GM19035 (cell line): Measurements from ENCODE around the gene CNTROB.
"Not testable (repeated sequence)": the region's sequence is repeated elsewhere in the genome, so short reads cannot be mapped to it uniquely, and the experiment has no call there.

ENCODE experiments used
- ATAC-seq: cut with Tn5 transposase; IDR thresholded peaks from one replicate; pipeline ENCODE4 v1.9.1; 2021; ENCODE audit not compliant: unreplicated experiment

The CNTROB gene

DNA sequence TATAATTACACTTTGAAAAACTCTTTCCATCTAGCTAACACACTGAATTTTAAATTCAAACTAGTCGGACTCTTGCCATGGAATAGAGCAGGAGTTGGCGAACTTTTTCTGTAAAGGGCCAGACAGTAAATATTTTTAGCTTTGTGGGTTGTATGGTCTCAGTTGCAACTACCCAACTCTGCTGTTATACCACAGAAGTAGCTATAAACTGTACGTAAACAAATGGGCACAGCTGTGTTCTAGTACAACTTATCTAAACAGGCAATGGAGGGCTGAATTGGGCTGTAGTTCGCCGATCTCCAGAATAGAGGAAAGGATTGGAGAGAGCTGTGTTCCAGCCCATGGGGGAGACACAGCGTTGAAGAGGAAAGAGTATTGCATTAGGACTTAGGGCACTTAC, 8.7 kb downstream of the CNTROB start:
- no peak for ATAC-seq

DNA sequence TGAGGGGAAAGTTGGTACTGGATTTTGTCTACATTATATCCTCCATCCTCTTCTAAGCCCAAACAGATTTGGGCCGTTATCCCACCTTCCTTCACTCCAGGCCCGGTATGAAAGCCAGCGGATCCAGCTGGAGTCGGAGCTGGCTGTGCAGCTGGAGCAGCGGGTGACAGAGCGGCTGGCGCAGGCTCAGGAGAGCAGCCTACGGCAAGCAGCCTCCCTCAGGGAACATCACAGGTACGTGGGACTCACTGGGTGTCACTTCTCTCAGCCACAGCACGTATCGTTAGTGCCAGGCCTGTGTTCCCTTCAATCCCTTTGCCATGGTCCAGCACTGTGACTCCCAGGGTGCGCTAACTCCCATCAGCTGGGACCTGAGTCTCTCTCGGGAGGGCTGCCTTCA, 11.3 kb downstream of the CNTROB start:
- ATAC-seq: no peak

DNA sequence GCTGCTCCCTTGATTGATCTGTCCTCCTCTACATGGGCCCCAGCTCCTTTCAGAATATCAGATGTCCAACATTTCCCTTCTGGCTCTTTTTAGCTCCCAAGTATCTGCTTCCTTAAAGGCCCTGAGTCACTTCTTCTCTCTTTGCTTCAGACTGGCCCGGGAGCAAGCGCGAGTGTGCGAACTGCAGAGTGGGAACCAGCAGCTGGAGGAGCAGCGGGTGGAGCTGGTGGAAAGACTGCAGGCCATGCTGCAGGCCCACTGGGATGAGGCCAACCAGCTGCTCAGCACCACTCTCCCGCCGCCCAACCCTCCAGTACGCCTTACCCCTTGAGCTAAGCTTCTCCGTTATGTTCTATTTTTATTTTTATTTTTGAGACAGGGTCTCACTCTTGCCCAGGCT, 12.3 kb downstream of the CNTROB start:
- ATAC-seq: no peak

DNA sequence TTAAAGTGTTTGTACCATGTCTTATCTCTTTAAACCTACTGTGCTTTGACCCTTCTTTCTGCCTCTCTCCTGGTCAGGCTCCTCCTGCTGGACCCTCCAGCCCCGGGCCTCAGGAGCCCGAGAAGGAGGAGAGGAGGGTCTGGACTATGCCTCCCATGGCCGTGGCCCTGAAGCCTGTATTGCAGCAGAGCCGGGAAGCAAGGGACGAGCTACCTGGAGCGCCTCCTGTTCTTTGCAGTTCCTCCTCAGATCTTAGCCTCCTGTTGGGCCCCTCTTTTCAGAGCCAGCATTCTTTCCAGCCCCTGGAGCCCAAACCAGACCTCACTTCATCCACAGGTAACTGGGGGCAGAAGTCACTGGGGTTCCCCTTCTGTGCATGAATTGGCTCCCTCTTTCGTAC, 13.6 kb downstream of the CNTROB start:
- no peak for ATAC-seq

DNA sequence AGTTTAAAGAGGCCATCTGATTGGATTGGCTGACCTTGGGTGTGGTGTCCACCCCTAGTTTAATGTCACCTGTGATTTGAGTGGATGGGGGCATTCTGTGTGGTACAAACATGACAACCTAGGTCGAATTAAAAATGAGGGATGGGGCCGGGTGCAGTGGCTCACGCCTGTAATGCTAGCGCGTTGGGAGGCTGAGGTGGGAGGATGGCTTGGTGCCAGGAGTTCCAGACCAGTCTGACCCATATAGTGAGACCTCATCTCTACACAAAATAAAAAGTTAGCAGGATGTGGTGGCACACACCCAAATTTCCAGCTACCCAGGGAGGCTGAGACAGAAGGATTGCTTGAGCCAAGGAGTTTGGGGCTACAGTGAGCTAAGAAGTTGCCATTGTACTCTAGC, 14.4 kb downstream of the CNTROB start:
- ATAC-seq: no peak

DNA sequence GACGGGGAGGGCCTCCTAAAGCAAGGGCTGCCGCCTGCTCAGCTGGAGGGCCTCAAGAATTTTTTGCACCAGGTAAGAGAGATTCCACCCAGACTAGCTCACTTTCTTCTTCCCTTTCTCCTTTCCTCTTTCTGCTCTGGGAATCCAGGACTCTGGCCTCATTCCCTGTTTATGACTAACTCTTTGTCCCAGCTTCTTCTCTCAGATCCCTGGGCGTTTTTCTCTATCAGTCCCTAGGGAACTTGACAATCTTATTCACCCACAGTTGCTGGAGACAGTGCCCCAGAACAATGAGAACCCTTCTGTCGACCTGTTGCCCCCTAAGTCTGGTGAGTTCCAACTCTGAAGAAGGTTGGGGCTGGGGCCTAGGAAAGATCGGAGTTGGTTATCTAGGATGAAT, 15.6 kb downstream of the CNTROB start:
- ATAC-seq: no peak

DNA sequence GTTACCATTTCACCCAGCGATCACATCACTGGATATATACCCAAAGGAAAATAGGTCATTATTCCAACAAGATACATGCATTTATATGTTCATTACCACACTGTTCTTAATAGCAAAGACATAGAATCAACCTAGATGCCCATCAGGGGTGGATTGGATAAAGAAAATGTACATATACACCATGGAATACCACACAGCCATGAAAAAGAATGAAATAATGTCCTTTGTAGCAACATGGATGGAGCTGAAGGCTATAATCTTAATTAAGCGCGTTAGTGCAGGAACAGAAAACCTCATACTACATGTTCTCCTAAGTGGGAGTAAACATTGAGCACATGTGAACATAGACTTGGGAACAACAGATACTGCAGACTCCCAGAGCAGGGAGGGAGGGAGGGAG, 18.6 kb downstream of the CNTROB start:
- no peak for ATAC-seq

DNA sequence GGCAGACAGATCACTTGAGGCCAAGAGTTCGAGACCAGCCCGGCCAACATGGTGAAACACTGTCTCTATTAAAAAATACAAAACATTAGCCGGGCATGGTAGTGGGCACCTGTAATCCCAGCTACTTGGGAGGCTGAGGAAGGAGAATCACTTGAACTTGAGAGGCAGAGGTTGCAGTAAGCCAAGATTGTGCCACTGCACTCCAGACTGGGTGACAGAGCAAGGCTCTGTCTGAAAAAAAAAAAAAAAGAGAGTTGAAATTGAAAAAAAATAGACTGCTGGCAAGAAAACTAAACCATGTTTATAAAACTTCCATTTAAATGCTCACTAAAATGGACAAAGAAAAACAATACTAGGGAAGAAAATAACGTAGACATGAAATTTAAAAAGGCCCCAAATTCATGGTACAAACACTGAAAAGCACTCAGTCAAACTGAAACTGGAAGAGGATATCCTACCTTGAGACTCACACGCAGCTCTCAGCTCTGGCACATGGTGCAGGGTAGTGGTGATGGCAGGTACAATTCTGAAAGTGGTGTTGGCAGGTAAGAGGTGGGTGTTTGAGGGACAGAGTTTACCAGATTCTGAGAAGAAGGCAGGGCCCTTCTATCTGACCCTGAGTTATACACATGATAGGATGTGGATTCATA, 19.3 kb downstream of the CNTROB start:
- peak; percentile 55 for ATAC-seq

DNA sequence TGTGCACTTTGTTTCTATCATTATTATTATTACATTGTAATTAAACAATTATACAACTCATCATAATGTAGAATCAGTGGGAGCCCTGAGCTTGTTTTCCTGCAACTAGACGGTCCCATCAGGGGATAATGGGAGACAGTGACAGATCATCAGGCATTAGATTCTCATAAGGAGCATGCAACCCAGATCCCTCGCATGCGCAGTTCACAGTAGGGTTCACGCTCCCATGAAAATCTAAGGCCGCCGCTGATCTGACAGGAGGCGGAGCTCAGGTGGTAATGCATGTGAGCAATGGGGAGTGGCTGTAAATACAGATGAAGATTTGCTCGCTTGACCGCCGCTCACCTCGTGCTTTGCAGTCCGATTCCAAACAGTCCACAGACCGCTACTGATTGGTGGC, 21.3 kb downstream of the CNTROB start:
- not testable (repeated sequence) for ATAC-seq

DNA sequence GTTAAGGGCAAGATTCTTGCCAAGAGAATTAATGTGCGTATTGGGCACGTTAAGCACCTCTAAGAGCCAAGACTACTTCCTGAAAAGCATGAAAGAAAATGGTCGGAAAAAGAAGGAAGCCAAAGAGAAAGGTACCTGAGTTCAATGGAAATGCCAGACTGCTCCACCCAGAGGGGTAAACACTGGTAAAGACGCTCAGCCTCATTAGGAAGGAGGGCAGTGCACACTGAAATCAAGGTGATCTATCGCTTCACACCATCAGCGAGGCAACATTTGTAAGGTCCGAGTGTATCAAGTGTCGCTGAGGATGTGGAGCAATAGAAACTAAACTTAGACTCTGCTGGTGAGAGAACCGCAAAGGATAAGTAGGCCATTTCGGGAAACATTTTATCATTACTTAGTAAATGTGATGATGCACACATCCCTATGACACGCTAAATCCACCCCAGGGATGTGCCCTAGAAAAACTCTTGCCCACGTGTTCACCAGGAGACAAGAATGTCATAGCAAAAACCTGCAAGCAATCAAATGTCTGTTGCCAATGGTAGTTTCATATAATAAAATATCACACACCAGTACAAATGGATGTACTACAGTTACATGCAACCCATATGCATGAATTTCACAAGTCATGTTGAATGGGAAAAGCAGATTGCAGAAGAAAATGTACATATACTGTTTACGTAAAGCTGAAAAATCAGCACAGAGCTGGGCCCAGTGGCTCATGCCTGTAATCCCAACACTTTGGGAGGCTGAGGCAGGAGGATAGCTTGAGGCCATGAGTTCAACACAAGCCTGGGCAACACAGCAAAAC, 23.6 kb downstream of the CNTROB start:
- ATAC-seq: no peak

DNA sequence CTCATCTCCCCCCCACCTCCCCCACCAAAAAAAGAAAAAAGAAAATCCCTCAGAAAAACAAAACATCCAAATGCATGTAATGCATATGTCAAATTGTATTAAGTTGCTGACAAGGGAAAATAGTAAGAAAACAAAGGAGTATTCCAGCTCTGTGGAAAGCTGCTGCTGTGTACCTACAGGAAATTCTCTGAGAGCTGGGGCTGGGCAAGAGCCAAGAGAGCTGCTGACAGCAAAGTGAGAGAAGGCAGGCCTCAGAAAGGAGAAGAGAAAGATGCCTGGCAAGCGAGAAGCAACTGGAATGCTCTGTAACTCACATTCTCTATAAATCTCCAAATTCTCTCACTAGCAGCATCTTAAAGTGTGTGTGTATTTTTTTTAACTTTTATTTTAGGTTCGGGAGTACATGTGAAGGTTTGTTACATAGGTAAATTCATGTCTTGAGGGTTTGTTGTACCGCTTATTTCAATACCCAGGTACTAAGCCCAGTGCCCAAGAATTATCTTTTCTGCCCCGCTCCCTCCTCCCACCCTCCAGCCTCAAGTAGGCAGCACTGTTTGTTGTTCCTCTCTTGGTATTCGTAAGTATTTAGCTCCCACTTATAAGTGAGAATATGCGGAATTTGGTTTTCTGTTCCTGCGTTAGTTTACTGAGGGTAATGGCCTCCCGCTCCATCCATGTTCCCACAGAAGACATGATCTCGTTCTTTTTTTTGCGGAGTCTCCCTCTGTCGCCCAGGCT, 24.4 kb downstream of the CNTROB start:
- no peak for ATAC-seq

DNA sequence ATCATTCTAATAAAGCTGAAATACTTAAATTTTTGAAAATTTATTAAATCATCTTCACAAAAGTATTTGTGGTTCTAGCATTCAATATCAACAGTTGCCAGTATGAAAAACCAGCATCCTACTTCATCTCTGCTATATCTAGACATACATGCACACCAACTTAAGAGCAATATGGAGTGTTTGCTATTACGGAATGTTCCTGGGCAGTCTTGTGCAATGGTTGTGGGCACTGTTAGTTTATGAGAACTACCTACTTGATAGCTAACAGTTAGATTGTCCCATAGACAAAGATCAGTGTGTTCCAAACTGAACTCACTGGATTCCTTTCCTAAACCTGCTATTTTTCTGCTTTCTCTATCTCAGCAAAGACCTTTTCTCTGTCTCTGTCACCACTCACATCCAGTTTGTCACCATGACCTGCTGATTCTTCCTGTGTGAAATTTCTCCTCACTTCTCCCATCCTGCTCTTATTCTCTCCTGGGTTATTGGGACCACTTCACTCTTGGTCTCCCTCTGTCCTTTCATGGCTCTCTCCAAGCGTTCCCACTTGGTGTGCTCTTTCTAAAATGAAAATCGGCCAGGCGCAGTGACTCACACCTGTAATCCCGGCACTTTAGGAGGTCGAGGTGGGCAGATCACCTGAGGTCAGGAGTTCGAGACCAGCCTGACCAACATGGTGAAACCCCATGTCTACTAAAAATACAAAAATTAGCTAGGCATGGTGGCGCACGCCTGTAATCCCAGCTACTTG, 27.7 kb downstream of the CNTROB start:
- ATAC-seq: no peak

DNA sequence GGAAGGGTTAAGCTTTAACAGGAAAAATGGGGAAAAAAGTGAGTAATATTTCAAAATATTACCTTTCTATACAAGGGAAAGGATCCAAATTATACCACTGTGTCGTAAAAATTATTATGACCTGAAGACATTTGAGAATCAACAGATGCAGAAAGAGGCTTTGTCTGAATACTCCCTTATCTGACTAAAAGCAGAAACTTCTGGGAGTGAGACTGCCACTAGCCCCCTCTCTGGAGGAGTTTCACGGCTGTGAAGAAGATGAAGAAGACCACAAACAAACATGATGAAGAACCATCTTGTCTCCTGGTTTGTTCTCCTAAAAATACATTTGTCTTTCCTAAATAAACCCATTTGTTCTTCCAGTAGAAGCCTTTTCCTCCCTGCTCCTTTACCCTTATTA, 29.4 kb downstream of the CNTROB start:
- no peak for ATAC-seq

DNA sequence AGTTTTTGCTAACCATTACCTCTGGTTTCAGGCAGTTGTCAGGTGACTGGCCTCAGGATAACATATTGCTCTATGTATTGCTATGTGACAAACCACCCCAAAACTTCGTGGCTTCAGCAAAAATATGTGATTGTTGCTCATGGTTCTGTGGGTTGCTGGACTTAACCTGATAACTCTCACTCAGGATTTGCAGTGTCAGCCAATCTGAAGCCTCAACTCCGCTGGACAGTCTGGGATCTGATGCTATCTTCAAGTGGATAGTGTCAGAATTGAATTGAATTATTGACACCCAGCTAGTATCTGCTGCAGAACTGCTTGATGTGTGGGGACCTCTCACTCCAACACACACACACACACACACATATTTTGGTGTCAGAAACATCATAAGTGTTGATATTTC, 35.7 kb downstream of the CNTROB start:
- no peak for ATAC-seq

DNA sequence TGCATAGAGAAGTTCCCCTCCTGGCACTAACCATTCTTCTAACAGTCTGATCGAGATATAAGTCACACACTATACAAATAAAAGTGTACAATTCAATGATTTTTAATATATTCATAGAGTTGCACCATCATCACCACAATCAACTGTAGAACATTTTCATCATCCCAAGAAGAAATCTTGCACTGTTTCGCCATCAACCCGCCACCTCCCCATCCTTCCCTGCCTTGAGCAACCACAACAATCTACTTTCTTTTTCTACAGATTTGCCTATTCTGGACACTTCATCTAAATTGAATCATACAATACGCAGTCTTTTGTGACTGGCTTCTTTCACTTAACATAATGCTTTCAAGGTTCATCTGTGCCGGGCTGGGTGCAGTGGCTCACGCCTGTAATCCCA, 37.4 kb downstream of the CNTROB start:
- no peak for ATAC-seq

DNA sequence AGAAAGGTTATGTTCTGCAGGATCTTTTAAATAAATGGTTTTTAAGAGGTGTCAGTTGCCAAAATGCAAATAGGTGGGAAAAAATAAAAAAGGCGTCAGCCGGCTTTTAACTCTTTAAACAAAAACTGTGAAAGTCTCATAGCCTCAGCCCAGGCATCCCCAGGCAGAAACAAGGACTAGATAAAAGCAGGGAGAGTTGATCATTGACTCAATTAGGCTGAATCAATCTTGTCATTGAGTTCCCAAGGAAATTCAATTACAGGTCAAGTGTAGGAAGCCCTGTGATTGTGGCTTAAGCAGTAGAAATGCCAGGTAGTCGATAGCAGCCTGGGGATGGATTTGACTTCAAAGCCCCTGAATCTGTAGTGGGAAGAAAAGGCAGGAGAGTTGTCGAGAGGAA, 39.6 kb downstream of the CNTROB start:
- no peak for ATAC-seq

DNA sequence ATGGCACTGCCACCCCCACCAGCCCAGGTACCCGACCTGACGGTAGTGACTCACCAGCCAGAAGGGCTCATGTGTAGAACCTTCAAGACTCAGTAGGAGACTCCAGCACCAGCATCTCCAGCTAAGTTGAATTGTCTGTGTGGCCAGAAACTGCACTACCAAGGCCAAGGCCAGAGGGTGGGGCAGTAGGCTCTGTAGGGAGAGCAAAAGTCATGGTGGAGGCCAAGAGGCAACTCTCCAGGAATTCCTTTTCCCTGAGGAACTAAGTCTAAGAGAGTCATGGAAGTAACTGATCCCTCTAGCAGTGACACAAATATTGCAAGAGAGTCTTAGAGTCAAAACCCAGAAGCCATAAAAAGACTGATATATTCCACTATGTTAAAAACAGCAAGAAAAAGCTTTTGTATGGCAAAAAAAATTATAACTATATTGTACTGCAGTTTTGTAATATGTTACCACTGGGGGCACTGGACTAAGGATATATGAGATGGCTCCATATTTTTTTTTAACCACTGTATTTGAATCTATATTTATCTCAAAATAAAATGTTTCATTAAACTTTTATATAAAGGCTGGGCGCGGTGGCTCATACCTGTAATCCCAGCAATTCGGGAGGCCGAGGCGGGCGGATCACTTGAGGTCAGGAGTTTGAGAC, 40.3 kb downstream of the CNTROB start:
- no peak for ATAC-seq

DNA sequence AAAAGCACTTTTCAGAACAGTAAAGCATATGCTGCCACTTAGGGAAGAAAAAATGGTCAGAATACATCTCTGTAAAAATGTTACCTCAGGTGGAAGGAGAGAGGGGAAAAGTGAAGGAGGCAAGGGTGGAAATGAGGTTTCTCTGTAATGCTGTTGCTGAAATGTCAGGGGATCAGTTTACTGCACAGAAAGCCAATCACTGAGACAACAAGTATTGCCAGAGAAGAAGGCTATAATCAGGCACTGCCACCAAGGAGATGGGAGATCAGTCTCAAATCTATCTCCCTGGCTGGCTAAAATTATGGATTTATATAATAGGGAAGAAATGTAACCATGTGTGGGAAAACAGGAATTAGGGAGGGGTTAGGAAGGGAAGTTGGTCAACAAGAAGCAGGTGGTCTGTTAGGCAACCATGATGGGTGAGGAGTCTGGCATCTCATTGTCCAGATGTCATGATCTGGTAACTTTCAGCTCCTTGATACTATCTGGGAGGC, 42.7 kb downstream of the CNTROB start:
- ATAC-seq: no peak

DNA sequence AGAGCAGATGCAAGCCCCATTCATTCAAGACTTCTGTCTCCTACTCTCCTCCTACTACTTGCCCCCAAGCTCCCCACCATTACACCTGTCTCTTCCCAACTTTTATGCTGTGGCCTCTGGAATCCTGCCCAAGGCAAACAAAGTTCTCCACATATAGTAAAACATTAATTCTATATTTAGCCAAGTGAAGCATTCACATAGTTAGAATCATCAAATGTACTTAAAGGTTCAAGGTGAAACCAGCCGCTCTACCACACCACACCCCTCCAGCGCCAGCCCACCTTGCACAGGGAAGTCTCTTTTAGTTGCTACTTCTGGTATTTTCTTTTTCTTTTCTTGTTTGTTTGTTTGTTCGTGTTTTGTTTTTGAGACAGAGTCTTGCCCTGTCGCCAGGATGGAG, 45.0 kb downstream of the CNTROB start:
- no peak for ATAC-seq

DNA sequence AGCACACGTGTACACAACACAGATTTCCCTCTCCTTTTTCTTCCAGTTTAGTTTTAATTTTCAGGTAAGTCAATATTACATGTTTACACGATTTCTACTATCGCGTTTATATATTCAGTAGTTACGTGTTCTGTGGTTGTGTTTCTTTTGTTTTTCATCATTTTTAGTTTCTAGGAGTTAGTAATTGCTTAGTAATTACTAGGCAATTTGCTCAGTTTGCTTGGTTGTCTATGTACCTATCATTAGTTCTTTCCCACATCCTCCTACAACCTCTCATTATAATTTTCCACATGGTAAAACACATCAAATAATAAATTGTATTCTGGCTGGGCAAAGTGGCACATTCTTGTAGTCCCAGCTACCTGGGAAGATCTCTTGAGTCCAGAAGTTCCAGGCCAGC, 45.8 kb downstream of the CNTROB start:
- no peak for ATAC-seq

DNA sequence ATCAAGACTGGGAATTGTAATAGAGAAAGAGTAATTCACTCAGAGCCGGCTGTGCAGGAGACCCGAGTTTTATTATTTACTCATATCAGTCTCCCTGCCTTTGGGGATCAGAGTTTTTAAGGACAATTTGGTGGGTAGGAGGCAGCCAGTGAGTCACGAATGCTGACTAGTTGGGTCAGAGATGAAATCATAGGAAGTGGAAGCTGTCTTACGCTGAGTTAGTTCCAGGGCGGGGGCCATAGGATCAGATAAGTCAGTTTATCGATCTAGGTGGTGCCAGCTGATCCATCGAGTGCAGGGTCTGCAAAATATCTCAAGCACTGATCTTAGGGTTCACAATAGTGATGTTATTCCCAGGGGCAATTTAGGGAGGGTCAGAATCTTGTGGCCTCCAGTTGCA, 50.2 kb downstream of the CNTROB start:
- ATAC-seq: no peak
